GM12878 (cell line): Measurements from ENCODE around the gene CCDC28B. TPM values are rescaled to one million over a fixed set of nuclear protein-coding genes. Genes with fewer than 3 reads are reported as not detected.

Experiments used
- ATAC-seq: fragments of 200-7000 bp; cut with Tn5 transposase; 3 replicates; pipeline ENCODE4 v1.9.1; 2020; ENCODE audit warnings: mild to moderate bottlenecking, moderate library complexity
- BruUV-seq: library from RNA; stranded (reverse); fragments of 400-500 nt; replicated peaks from 2 replicates; lab custom pipeline; 2021; lab: Mats Ljungman, UMichigan
- CTCF ChIA-PET: fragments of 300-600 bp; sonication (Branson Sonifier 250); formaldehyde crosslinking; extraction: SDS; loops from one replicate; lab custom pipeline; 2021; ENCODE audit warnings: inconsistent platforms; lab: Yijun Ruan, JAX
- POLR2A ChIA-PET: fragments of 350-600 bp; formaldehyde crosslinking; extraction: SDS; loops from one replicate; lab custom pipeline; 2021; ENCODE audit warnings: inconsistent platforms; lab: Charles Lee
- RAD21 ChIA-PET: fragments of 300-600 bp; sonication (Branson Sonifier 250); formaldehyde crosslinking; loops from one replicate; lab custom pipeline; 2023; ENCODE audit warnings: antibody characterized with exemption; ENCODE audit not compliant: unreplicated experiment; lab: Charles Lee
- SMC1A ChIA-PET: fragments of 300-600 bp; sonication (Branson Sonifier 250); formaldehyde crosslinking; loops from one replicate; lab custom pipeline; 2023; ENCODE audit not compliant: unreplicated experiment, uncharacterized antibody; lab: Charles Lee
- DNase-seq: peaks from one replicate; pipeline ENCODE4 v3.0.0-alpha.2; 2011; ENCODE audit warnings: low read depth, low spot score
- FAIRE-seq: peaks from 3 replicates; lab custom pipeline; 2011; peaks lifted over from hg19 to GRCh38; lab: Jason Lieb, UNC
- H2AFZ ChIP-seq: 2 replicates; pipeline ENCODE4 v1.6.0; 2011; ENCODE audit warnings: low read depth, low read length, control low read depth; ENCODE audit not compliant: control insufficient read depth
- H3K27ac ChIP-seq: 2 replicates; pipeline ENCODE4 v1.5.1; 2011; ENCODE audit warnings: control low read depth; ENCODE audit not compliant: control insufficient read depth, insufficient read depth
- H3K27me3 ChIP-seq, 2 experiments: replicated peaks in 1 of 2; 2 replicates each; pipeline versions ENCODE4 v1.6.0 to v1.6.1; 2011; ENCODE audit warnings: low read length in 1 of 2; ENCODE audit not compliant: control insufficient read depth in 2 of 2, insufficient read depth in 2 of 2
- H3K36me3 ChIP-seq, 2 experiments: 2 replicates each; pipeline ENCODE4 v1.5.1; 2011; ENCODE audit warnings: low read length in 1 of 2; ENCODE audit not compliant: control insufficient read depth in 2 of 2, insufficient read depth in 2 of 2
- H3K4me1 ChIP-seq: 2 replicates; pipeline ENCODE4 v1.6.1; 2011; ENCODE audit warnings: mild to moderate bottlenecking, low read length, moderate library complexity, mixed read lengths; ENCODE audit not compliant: control insufficient read depth, insufficient read depth
- H3K4me2 ChIP-seq: 2 replicates; pipeline ENCODE4 v1.6.0; 2011; ENCODE audit warnings: control low read depth; ENCODE audit not compliant: control insufficient read depth, insufficient read depth
- H3K4me3 ChIP-seq: fragments of 200-600 bp; sonication (generic); 2 replicates; pipeline ENCODE4 v1.5.1; 2016
- H3K79me2 ChIP-seq: 2 replicates; pipeline ENCODE4 v1.6.0; 2011; ENCODE audit warnings: low read length; ENCODE audit not compliant: control insufficient read depth, insufficient read depth
- H3K9ac ChIP-seq: 2 replicates; pipeline ENCODE4 v1.8.0; 2011; ENCODE audit warnings: low read length, control low read depth, mixed read lengths; ENCODE audit not compliant: control insufficient read depth, insufficient read depth
- H3K9me3 ChIP-seq: replicated peaks from 3 replicates; pipeline ENCODE4 v1.5.1; 2011; ENCODE audit warnings: mild to moderate bottlenecking, low read length; ENCODE audit not compliant: control insufficient read depth, insufficient read depth
- H4K20me1 ChIP-seq: 2 replicates; pipeline ENCODE4 v1.6.0; 2011; ENCODE audit not compliant: control insufficient read depth, insufficient read depth
- BACH1 ChIP-seq: fragments of 450-650 bp; IDR thresholded peaks from 2 replicates; pipeline ENCODE4 v1.6.1; 2017; ENCODE audit warnings: mild to moderate bottlenecking, borderline replicate concordance
- EGR1 ChIP-seq, 2 experiments: IDR thresholded peaks; 1 replicate in 1 of 2; 2 replicates in 1 of 2; pipeline ENCODE4 v1.6.1; 2011 to 2012; ENCODE audit warnings: low read depth in 2 of 2, low read length in 2 of 2, borderline replicate concordance in 1 of 2, mild to moderate bottlenecking in 1 of 2, moderate library complexity in 1 of 2
- GABPA ChIP-seq: IDR thresholded peaks from 2 replicates; pipeline ENCODE4 v1.6.1; 2014; ENCODE audit warnings: antibody characterized with exemption, low read depth, mild to moderate bottlenecking, inconsistent platforms
- MEF2B ChIP-seq: fragments of 450-650 bp; IDR thresholded peaks from 2 replicates; pipeline ENCODE4 v1.6.1; 2018; ENCODE audit warnings: mild to moderate bottlenecking, moderate library complexity; ENCODE audit not compliant: partially characterized antibody, poor library complexity, severe bottlenecking
- PAX8 ChIP-seq: fragments of 450-650 bp; IDR thresholded peaks from 2 replicates; pipeline ENCODE4 v1.6.1; 2017; ENCODE audit warnings: mild to moderate bottlenecking, moderate library complexity
- SIX5 ChIP-seq: IDR thresholded peaks from 2 replicates; pipeline ENCODE4 v1.6.1; 2011; ENCODE audit warnings: mild to moderate bottlenecking, low read depth, low read length, moderate library complexity; ENCODE audit not compliant: severe bottlenecking
- SREBF1 ChIP-seq: IDR thresholded peaks from 2 replicates; pipeline ENCODE4 v1.6.1; 2012; ENCODE audit warnings: mild to moderate bottlenecking, low read length
- TCF3 ChIP-seq: IDR thresholded peaks from 2 replicates; pipeline ENCODE4 v1.6.1; 2012; ENCODE audit warnings: low read depth, mild to moderate bottlenecking, low read length, borderline replicate concordance; ENCODE audit not compliant: insufficient read depth
- ZNF622 ChIP-seq: fragments of 450-650 bp; IDR thresholded peaks from 2 replicates; pipeline ENCODE4 v1.6.1; 2017; ENCODE audit warnings: mild to moderate bottlenecking, inconsistent platforms
- WGBS: methylation state at CpG from one replicate; pipeline ENCODE4 v1.1.6; 2016; ENCODE audit warnings: low lambda C conversion rate; ENCODE audit not compliant: insufficient replicate concordance, insufficient coverage; ENCODE audit errors: missing lambda C conversion rate; 5-methylcytosine and 5-hydroxymethylcytosine counted together
- in situ Hi-C: fragments of 300-500 bp; cut with MboI; formaldehyde crosslinking; loops from 9 replicates; pipeline ENCODE4 v1.14.3; 2018; ENCODE audit warnings: mixed read lengths
- intact Hi-C: fragments of 100-400 bp; cut with micrococcal nuclease; formaldehyde crosslinking; loops from one replicate; pipeline ENCODE4 v1.14.2; 2022; ENCODE audit not compliant: unreplicated experiment
- polyA plus RNA-seq, 11 experiments: library from polyadenylated mRNA; depleted of rRNA in 4 of 11; unstranded in 6 of 11; stranded (reverse) in 5 of 11; fragments of >200 nt; fragmentation: Nextera tagmentation in 4 of 11; fragmentation: Illumina TruSeq in 1 of 11; extraction: Ambion mirVana in 4 of 11; extraction: Trizol in 1 of 11; gene quantifications; 1 replicate in 1 of 11; 2 replicates in 10 of 11; pipeline versions ENCODE4 v1.2.1 to v1.2.3, GENCODE V29; 2011 to 2016; ENCODE audit warnings: inconsistent platforms in 2 of 11, missing spikeins in 2 of 11, low read depth in 1 of 11
- total RNA-seq, 4 experiments: library from RNA; depleted of rRNA in 3 of 4; stranded (reverse); fragments of >200 nt in 3 of 4; fragmentation: Illumina TruSeq in 1 of 4; extraction: Trizol in 1 of 4; gene quantifications; 2 replicates each; pipeline versions ENCODE4 v1.2.1 to v1.2.3, GENCODE V29; 2013 to 2021
- TF ChIP-seq, protein P1 (sequence below): fragments of 450-650 bp; IDR thresholded peaks from 2 replicates; pipeline ENCODE4 v1.6.1; 2018; ENCODE audit warnings: borderline replicate concordance, mild to moderate bottlenecking; ENCODE audit not compliant: partially characterized antibody
- TF ChIP-seq, protein P2 (sequence below): IDR thresholded peaks from 2 replicates; pipeline ENCODE4 v1.6.1; 2012; ENCODE audit warnings: low read depth, low read length, improper control_type of control experiment

The CCDC28B gene
- total and polyA plus RNA-seq, 10 of the 15 experiments (the other 5 are each of a cell fraction or from before 2014, with no cell fraction given): 10.5 to 135 (median 90.6) TPM

DNA sequence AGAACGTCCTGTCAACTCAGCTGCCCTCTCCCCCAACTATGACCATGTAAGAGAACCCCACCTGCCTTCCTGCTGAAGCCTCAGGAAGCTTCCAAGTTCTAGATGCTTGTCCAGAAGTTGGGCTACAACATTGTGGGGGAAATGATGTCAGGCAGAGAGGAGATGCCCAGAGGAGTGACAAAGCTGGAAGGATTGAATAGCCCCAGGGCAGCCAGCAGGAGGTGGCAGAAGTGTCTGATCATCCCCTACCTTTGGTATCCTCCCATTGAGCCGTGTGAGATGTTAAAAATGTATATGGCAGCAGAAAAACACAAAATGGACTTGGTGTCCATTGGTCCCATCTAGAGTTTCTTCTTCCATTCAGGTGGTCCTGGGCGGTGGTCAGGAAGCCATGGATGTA lies 28.4 kb downstream of the CCDC28B start:
- CTCF ChIA-PET: interaction anchor here (0.9 to 3.5 kb wide), 3 partner anchors 14 to 179 kb away, joined by 3 to 14 read pairs (median 7); partner anchors contain the start of gene FAM167B
- H3K27me3 ChIP-seq: no peaks in the 10 kb centered on the region
- no peak overlapping the region for H3K27ac ChIP-seq
- peaks cover 21 to 25% of the 10 kb centered on the region in 2 experiments for H3K36me3 ChIP-seq
- no peaks in the 10 kb centered on the region for H4K20me1 ChIP-seq
- no peaks in the 10 kb centered on the region for H3K9me3 ChIP-seq
- WGBS: 89% methylated on average over 3 of the region's 3 CpGs
- H3K4me1 ChIP-seq: peaks cover 4% of the 10 kb centered on the region
- intact Hi-C loops: no loop called here
- H3K4me2 ChIP-seq: no peak overlapping the region
- no peak for ATAC-seq
- RAD21 ChIA-PET: no interaction called here
- TF ChIP-seq TCF3 (no peak), SREBF1 (no peak), EGR1 (IDR thresholded peaks at IDR 0.05; ENCODE audit: borderline replicate concordance in 1 of 2, low read depth in 2 of 2, low read length in 2 of 2) (no peak), GABPA (no peak), BACH1 (no peak), ZNF622 (no peak), SIX5 (no peak), PAX8 (no peak), MEF2B (no peak)
- TF ChIP-seq, protein P1, sequence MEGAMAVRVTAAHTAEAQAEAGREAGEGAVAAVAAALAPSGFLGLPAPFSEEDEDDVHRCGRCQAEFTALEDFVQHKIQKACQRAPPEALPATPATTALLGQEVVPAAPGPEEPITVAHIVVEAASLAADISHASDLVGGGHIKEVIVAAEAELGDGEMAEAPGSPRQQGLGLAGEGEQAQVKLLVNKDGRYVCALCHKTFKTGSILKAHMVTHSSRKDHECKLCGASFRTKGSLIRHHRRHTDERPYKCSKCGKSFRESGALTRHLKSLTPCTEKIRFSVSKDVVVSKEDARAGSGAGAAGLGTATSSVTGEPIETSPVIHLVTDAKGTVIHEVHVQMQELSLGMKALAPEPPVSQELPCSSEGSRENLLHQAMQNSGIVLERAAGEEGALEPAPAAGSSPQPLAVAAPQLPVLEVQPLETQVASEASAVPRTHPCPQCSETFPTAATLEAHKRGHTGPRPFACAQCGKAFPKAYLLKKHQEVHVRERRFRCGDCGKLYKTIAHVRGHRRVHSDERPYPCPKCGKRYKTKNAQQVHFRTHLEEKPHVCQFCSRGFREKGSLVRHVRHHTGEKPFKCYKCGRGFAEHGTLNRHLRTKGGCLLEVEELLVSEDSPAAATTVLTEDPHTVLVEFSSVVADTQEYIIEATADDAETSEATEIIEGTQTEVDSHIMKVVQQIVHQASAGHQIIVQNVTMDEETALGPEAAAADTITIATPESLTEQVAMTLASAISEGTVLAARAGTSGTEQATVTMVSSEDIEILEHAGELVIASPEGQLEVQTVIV: no peak
- TF ChIP-seq, protein P2, sequence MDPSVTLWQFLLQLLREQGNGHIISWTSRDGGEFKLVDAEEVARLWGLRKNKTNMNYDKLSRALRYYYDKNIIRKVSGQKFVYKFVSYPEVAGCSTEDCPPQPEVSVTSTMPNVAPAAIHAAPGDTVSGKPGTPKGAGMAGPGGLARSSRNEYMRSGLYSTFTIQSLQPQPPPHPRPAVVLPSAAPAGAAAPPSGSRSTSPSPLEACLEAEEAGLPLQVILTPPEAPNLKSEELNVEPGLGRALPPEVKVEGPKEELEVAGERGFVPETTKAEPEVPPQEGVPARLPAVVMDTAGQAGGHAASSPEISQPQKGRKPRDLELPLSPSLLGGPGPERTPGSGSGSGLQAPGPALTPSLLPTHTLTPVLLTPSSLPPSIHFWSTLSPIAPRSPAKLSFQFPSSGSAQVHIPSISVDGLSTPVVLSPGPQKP: no peak
- no peak overlapping the region for H2AFZ ChIP-seq
- DNase-seq: no peak
- in situ Hi-C loops: no loop called here
- peaks cover 6% of the 10 kb centered on the region for H3K79me2 ChIP-seq
- POLR2A ChIA-PET: interaction anchor here (0.6 kb wide), 1 partner anchor 340 kb away, joined by 3 read pairs; no protein-coding TSS in a partner anchor
- no TSS peak for BruUV-seq
- H3K4me3 ChIP-seq: no peak overlapping the region
- FAIRE-seq: no peak
- SMC1A ChIA-PET: interaction anchor here (0.6 to 2.2 kb wide), 3 partner anchors 13 to 88 kb away, joined by 3 to 7 read pairs (median 5); no protein-coding TSS in a partner anchor
- H3K9ac ChIP-seq: no peak overlapping the region
